SKM-1 treated with dmso at 0.1 percent for 144 hours (cell line): Measurements from ENCODE around the gene EPN3.
A peak's percentile ranks its signal among the peaks of the same experiment; 100 is the strongest.

Experiments
- DNase-seq: peaks from one replicate; lab custom pipeline; 2025; ENCODE audit not compliant: unreplicated experiment; lab: John Stamatoyannopoulos, UW

Gene EPN3

GRCh38 chr17:50532452-50533024 lies at the start of gene EPN3:
Gene EPN3 (plus strand): TSS chr17:50532735. CDS start chr17:50536557, 3,822 bp downstream.
- DNase-seq = no peak

GRCh38 chr17:50483266-50483665 lies 49.3 kb upstream of the EPN3 start:
- DNase-seq = no peak

GRCh38 chr17:50484386-50485155 lies 48.0 kb upstream of the EPN3 start:
- no peak for DNase-seq

GRCh38 chr17:50487213-50488096 lies 45.1 kb upstream of the EPN3 start:
- DNase-seq = no peak

- no peak for DNase-seq
Observed at GRCh38 chr17:50488880-50489279, 43.7 kb upstream of the EPN3 start.

- no peak for DNase-seq
Observed at GRCh38 chr17:50491505-50491904, 41.0 kb upstream of the EPN3 start.

GRCh38 chr17:50492214-50492613 lies 40.3 kb upstream of the EPN3 start:
- DNase-seq = no peak

GRCh38 chr17:50493744-50494143 lies 38.8 kb upstream of the EPN3 start:
- no peak for DNase-seq

GRCh38 chr17:50495217-50495823 lies 37.2 kb upstream of the EPN3 start:
- DNase-seq = no peak

- DNase-seq = no peak
Observed at GRCh38 chr17:50495918-50496317, 36.6 kb upstream of the EPN3 start.

- no peak for DNase-seq
Observed at GRCh38 chr17:50498021-50498874, 34.3 kb upstream of the EPN3 start.

GRCh38 chr17:50499270-50499669 lies 33.3 kb upstream of the EPN3 start:
- DNase-seq = no peak

GRCh38 chr17:50499721-50500120 lies 32.8 kb upstream of the EPN3 start:
- no peak for DNase-seq

- peak; percentile 18 for DNase-seq
Observed at GRCh38 chr17:50501054-50501453, 31.5 kb upstream of the EPN3 start.

GRCh38 chr17:50502301-50502990 lies 30.1 kb upstream of the EPN3 start:
- no peak for DNase-seq

GRCh38 chr17:50505591-50506130 lies 26.9 kb upstream of the EPN3 start:
- DNase-seq = no peak

- no peak for DNase-seq
Observed at GRCh38 chr17:50506298-50506697, 26.2 kb upstream of the EPN3 start.

GRCh38 chr17:50507871-50508572 lies 24.5 kb upstream of the EPN3 start, which contains the start of gene MYCBPAP:
Gene MYCBPAP (plus strand): TSS chr17:50508439. CDS start chr17:50508675, 236 bp downstream.
- peak; percentile 52 for DNase-seq
